Activated CD4-positive, alpha-beta memory T cell treated with anti-CD3 and anti-CD28 coated beads for 36 hours (primary cell): ENCODE measurements around the gene TMEM169. TPM values are rescaled to one million over a fixed set of nuclear protein-coding genes. Genes with fewer than 3 reads are reported as not detected.
A peak's percentile ranks its signal among the peaks of the same experiment; 100 is the strongest.

Experiments used
- CTCF ChIA-PET: fragments of 350-600 bp; sonication (Branson Sonifier 250); formaldehyde crosslinking; loops from one replicate; lab custom pipeline; 2021; ENCODE audit warnings: antibody characterized with exemption, inconsistent platforms; lab: Charles Lee
- POLR2A ChIA-PET: fragments of 350-600 bp; sonication (Branson Sonifier 250); formaldehyde crosslinking; loops from one replicate; lab custom pipeline; 2021; ENCODE audit warnings: antibody characterized with exemption; lab: Charles Lee
- DNase-seq: peaks from one replicate; pipeline ENCODE4 v3.0.0-alpha.2; 2020
- H3K27ac Mint-ChIP-seq: one replicate; pipeline ENCODE4 v1.8.0; 2021; ENCODE audit warnings: mixed read lengths
- H3K27me3 Mint-ChIP-seq: one replicate; pipeline ENCODE4 v1.8.0; 2021; ENCODE audit warnings: mixed read lengths
- H3K36me3 Mint-ChIP-seq: one replicate; pipeline ENCODE4 v1.8.0; 2021; ENCODE audit warnings: mixed read lengths
- H3K4me1 Mint-ChIP-seq: one replicate; pipeline ENCODE4 v1.8.0; 2021; ENCODE audit warnings: low read depth, mixed read lengths
- H3K4me3 Mint-ChIP-seq: one replicate; pipeline ENCODE4 v1.8.0; 2021; ENCODE audit warnings: mild to moderate bottlenecking, mixed read lengths
- H3K9me3 Mint-ChIP-seq: one replicate; pipeline ENCODE4 v1.8.0; 2021; ENCODE audit warnings: mixed read lengths
- intact Hi-C: fragments of 100-400 bp; cut with micrococcal nuclease; formaldehyde crosslinking; loops from one replicate; pipeline ENCODE4 v1.15.1; 2023
- total RNA-seq, 2 experiments: library from RNA; stranded (reverse); gene quantifications; one replicate each; pipeline ENCODE4 v1.2.3, GENCODE V29; 2021

TMEM169 gene, protein sequence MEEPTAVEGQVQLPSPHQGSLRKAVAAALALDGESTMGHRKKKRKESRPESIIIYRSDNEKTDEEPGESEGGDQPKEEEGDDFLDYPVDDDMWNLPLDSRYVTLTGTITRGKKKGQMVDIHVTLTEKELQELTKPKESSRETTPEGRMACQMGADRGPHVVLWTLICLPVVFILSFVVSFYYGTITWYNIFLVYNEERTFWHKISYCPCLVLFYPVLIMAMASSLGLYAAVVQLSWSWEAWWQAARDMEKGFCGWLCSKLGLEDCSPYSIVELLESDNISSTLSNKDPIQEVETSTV
- total RNA-seq = 1 to 10 TPM; 2.0 to 2.7 TPM

DNA sequence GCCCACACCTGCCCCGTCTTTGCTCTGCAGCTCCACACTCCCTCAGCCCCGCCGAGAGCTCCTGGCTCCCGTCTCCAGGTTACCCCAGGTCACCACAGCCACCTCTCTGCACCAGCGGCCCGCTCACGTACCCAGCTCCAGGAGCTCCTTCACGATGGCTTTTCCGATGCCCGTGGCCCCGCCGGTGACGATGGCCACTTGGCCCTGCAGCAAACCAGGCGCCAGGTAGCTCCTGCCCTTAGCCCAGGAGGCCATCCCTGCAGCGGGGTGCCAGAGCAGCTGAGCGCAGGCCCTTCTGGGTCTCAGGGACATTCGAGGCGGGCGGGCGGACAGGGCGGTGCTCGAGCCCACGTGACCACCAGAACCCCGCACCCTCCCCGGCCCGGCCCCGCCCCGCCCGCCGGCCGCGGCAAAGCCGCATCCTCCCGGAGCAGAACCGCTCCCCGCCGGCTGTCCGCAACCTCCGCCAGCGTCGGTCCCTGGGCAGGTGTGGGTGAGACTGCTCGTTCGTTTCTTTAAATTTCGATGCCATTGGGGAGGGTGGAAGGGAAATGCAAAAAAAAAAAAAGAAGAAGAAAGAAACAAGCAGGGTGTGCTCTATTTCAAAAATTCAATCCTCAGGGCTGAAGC is at the start of gene TMEM169, which contains the start of gene PECR:
TMEM169 (plus strand) TSS at position 433 of the 630 bp plus-strand sequence. CDS start 14,045 bp downstream, outside the sequence.
PECR (minus strand) TSS at position 323 of the 630 bp plus-strand sequence; CDS start at position 255, 68 bp downstream.
- Mint-ChIP-seq H3K9me3 (no peaks in the 10 kb centered on the region), H3K4me1 (peaks cover 51% of the 10 kb centered on the region), H3K4me3 (peak within 1 kb of the TSS; percentile 96), H3K36me3 (peaks cover 3% of the 10 kb centered on the region), H3K27me3 (no peaks in the 10 kb centered on the region), H3K27ac (peak within 1 kb of the TSS; percentile 81)
- ChIA-PET POLR2A (interaction anchor here (1.1 to 1.2 kb wide), 2 partner anchors 28 to 102 kb away, joined by 4 to 7 read pairs; partner anchors contain the start of gene XRCC5), CTCF (interaction anchor here (0.6 to 4.7 kb wide), 9 partner anchors 9 to 69 kb away, joined by 3 to 35 read pairs (median 5); partner anchors contain the start of gene XRCC5)
- peak; percentile 87 for DNase-seq
- intact Hi-C loops = loop anchor here (2.0 kb wide), 2 partner anchors 23 to 49 kb away; no protein-coding TSS in a partner anchor

DNA sequence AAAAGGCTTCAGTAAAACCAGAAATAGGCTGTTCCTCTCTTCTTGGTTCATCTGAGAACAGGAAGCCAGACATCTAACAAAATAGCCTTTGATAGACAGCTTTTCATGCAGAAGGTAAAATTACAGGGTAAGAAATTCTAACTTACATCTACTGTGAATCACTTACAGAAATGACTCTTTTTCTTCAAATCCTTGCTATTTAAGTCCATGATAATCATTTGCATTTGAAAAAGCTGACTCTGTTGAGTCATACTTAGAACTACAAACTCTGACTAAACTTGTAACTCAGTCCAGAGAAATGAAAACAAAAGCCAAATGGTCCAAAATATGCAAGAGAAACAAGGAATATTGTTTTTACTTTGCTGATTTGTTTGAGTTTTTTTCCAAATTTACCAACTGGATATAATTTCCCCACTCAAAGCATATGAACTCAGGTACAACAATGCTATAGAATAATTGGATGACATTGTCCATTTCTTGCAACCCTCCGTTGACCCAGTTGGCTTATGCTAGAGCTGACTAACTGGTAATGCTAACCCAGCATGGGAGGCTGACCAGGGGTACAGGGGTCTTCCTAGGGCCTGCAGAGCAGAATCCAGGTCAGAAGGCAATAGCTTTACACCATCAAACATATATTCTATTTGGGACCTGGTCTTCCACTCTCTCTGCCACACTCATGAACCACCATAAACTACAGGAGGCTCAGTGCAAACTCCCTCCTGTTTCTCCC is 49.6 kb upstream of the TMEM169 start:
- ChIA-PET CTCF (interaction anchor here (0.7 to 4.3 kb wide), 18 partner anchors 9 to 634 kb away, joined by 3 to 33 read pairs (median 8); partner anchors contain the start of genes PECR, SMARCAL1, TMEM169 and XRCC5), POLR2A (interaction anchor here (0.9 kb wide), 1 partner anchor 26 kb away, joined by 4 read pairs; no protein-coding TSS in a partner anchor)
- Mint-ChIP-seq H3K27ac (peak overlapping the region; percentile 92), H3K4me3 (peak overlapping the region; percentile 53), H3K9me3 (no peaks in the 10 kb centered on the region), H3K4me1 (peaks cover 39% of the 10 kb centered on the region), H3K27me3 (no peaks in the 10 kb centered on the region), H3K36me3 (peaks cover 7% of the 10 kb centered on the region)
- intact Hi-C loops = loop anchor here (1.0 to 5.0 kb wide), 11 partner anchors 15 to 634 kb away; partner anchors contain the start of gene SMARCAL1
- DNase-seq = no peak

DNA sequence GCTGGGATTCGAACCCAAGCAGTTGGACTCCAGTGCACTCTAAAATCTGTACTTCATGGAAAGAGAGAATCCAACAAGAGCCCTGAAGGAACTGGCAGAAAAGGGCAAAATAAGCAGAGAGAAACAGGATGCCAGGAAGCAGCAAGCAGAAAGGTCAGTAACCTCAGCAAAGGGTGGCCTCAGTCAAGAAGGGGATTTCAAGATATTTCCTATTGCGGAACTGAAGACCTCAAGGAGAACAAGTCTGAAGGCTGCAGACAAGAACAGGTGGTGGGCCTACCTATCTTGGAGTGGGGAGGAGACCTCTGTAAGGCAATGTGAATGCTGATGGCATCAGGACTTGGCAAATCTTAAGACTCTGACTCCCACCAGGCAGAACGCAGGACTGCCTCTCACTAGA is 48.3 kb upstream of the TMEM169 start:
- Mint-ChIP-seq H3K4me1 (peaks cover 39% of the 10 kb centered on the region), H3K4me3 (no peak overlapping the region), H3K27ac (no peak overlapping the region), H3K36me3 (peaks cover 7% of the 10 kb centered on the region), H3K27me3 (no peaks in the 10 kb centered on the region), H3K9me3 (no peaks in the 10 kb centered on the region)
- POLR2A ChIA-PET = no interaction called here
- DNase-seq = no peak
- intact Hi-C loops = loop anchor here (2.0 to 5.0 kb wide), 4 partner anchors 49 to 379 kb away; partner anchors contain the start of gene SMARCAL1
- CTCF ChIA-PET = interaction anchor here (0.7 to 4.3 kb wide), 29 partner anchors 8 to 1669 kb away, joined by 3 to 33 read pairs (median 5); partner anchors contain the start of genes PECR, TMEM169 and XRCC5

DNA sequence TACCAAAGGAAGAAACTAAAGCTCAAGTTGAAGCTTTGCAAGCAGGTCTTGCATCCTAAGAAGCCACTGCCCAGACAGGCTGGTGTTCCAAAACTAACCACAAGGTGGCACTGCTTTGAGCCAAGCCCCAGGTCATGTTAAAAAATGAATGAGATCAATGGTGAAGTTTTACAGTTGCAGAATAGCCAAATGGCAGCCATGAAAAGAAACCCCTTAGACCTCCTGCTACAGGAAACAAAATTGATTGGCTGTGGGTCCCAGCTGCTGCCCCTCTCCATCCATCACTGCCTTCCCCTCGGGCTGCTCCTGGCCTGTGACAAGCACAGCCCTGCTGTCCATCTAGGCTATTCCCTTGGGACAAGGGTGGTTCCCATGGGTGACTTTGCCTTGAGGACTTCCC is 47.7 kb upstream of the TMEM169 start:
- no peaks in the 10 kb centered on the region for H3K27me3 Mint-ChIP-seq
- H3K9me3 Mint-ChIP-seq = no peaks in the 10 kb centered on the region
- ChIA-PET CTCF (interaction anchor here (0.7 to 4.3 kb wide), 29 partner anchors 8 to 1669 kb away, joined by 3 to 33 read pairs (median 5); partner anchors contain the start of genes PECR, TMEM169 and XRCC5), POLR2A (no interaction called here)
- intact Hi-C loops = loop anchor here (1.0 to 5.0 kb wide), 4 partner anchors 106 to 378 kb away; partner anchors contain the start of gene SMARCAL1
- H3K27ac Mint-ChIP-seq = no peak overlapping the region
- peaks cover 39% of the 10 kb centered on the region for H3K4me1 Mint-ChIP-seq
- H3K4me3 Mint-ChIP-seq = no peak overlapping the region
- DNase-seq = peak; percentile 88
- peaks cover 7% of the 10 kb centered on the region for H3K36me3 Mint-ChIP-seq

GRCh38 chr2:216039918-216040317 is 41.8 kb upstream of the TMEM169 start:
- H3K9me3 Mint-ChIP-seq = no peaks in the 10 kb centered on the region
- DNase-seq = no peak
- no peaks in the 10 kb centered on the region for H3K4me1 Mint-ChIP-seq
- ChIA-PET POLR2A (no interaction called here), CTCF (interaction anchor here (0.8 kb wide), 1 partner anchor 10 kb away, joined by 3 read pairs; no protein-coding TSS in a partner anchor)
- H3K36me3 Mint-ChIP-seq = peaks cover 5% of the 10 kb centered on the region
- H3K27me3 Mint-ChIP-seq = no peaks in the 10 kb centered on the region
- H3K4me3 Mint-ChIP-seq = no peak overlapping the region
- intact Hi-C loops = no loop called here
- H3K27ac Mint-ChIP-seq = no peak overlapping the region

- Mint-ChIP-seq H3K9me3 (no peaks in the 10 kb centered on the region), H3K27ac (no peak overlapping the region), H3K4me1 (peaks cover 9% of the 10 kb centered on the region), H3K4me3 (no peak overlapping the region), H3K36me3 (peaks cover 8% of the 10 kb centered on the region), H3K27me3 (no peaks in the 10 kb centered on the region)
- ChIA-PET CTCF (interaction anchor here (1.6 kb wide), 1 partner anchor 8 kb away, joined by 6 read pairs; no protein-coding TSS in a partner anchor), POLR2A (no interaction called here)
- no peak for DNase-seq
- intact Hi-C loops = no loop called here
Observed at GRCh38 chr2:216041438-216041837, 40.3 kb upstream of the TMEM169 start.

- no peaks in the 10 kb centered on the region for H3K9me3 Mint-ChIP-seq
- no peaks in the 10 kb centered on the region for H3K27me3 Mint-ChIP-seq
- peaks cover 9% of the 10 kb centered on the region for H3K4me1 Mint-ChIP-seq
- intact Hi-C loops = no loop called here
- ChIA-PET POLR2A (no interaction called here), CTCF (interaction anchor here (0.6 to 3.1 kb wide), 3 partner anchors 10 to 851 kb away, joined by 3 to 23 read pairs (median 5); no protein-coding TSS in a partner anchor)
- H3K36me3 Mint-ChIP-seq = peaks cover 8% of the 10 kb centered on the region
- no peak overlapping the region for H3K4me3 Mint-ChIP-seq
- H3K27ac Mint-ChIP-seq = no peak overlapping the region
- no peak for DNase-seq
Observed at GRCh38 chr2:216043949-216044348, 37.8 kb upstream of the TMEM169 start.

DNA sequence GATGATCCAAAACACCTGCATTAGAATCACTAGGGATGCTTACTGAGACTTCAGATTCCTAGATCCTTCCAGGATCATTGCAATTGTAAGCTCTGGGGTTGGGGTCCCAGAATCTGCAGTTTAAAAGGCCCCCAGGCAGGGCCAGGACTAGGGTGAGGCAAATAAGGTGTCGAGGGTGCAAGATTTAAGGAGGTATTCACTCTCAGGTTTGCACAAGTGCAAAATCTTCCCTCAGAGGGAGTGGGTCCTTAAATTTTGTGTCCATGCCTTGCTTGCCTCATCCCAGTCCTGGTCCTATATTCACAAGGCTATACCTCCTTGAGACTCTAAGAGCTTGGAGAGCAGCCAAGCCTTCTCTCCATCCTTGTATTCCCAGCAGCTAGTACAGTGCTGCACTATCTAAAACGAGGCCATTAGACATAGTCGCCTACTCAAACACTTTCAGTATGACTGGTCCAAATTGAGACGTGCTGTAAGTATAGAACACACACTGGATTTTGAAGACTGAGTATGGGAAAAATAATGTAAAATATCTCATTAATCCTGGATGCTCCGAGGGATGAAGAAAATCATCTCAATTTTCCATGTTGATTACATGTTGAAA is 36.7 kb upstream of the TMEM169 start:
- DNase-seq = no peak
- Mint-ChIP-seq H3K27ac (no peak overlapping the region), H3K4me1 (peaks cover 9% of the 10 kb centered on the region), H3K4me3 (no peak overlapping the region), H3K27me3 (no peaks in the 10 kb centered on the region), H3K9me3 (no peaks in the 10 kb centered on the region), H3K36me3 (peaks cover 7% of the 10 kb centered on the region)
- intact Hi-C loops = no loop called here
- POLR2A ChIA-PET = interaction anchor here (0.6 kb wide), 1 partner anchor 12 kb away, joined by 3 read pairs; no protein-coding TSS in a partner anchor
- CTCF ChIA-PET = interaction anchor here (0.9 to 3.1 kb wide), 4 partner anchors 11 to 66 kb away, joined by 3 to 23 read pairs (median 5); partner anchors contain the start of gene XRCC5

DNA sequence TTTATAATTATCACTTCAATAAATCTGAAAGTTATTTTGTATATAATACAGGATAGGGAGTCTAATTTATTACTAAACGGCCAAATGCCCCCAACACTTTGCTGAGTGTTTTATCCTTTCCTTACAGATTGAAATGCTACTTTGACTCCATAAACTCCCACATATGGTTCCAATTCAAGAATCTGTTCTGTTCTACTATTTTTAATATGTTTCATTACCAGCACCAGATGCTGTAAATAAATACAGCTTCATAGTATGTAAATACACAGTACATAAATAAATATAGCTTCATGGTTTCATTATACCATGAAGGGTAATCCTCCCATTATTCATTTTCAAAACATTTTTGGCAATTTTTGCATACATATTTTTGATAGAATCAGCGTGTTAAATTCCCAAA is 34.3 kb upstream of the TMEM169 start:
- H3K9me3 Mint-ChIP-seq = no peaks in the 10 kb centered on the region
- H3K36me3 Mint-ChIP-seq = peaks cover 11% of the 10 kb centered on the region
- intact Hi-C loops = no loop called here
- ChIA-PET CTCF (no interaction called here), POLR2A (no interaction called here)
- H3K4me3 Mint-ChIP-seq = no peak overlapping the region
- no peak overlapping the region for H3K27ac Mint-ChIP-seq
- DNase-seq = no peak
- H3K4me1 Mint-ChIP-seq = peaks cover 9% of the 10 kb centered on the region
- H3K27me3 Mint-ChIP-seq = no peaks in the 10 kb centered on the region

GRCh38 chr2:216049452-216049851 is 32.3 kb upstream of the TMEM169 start:
- Mint-ChIP-seq H3K27me3 (no peaks in the 10 kb centered on the region), H3K9me3 (no peaks in the 10 kb centered on the region), H3K27ac (no peak overlapping the region), H3K36me3 (peaks cover 12% of the 10 kb centered on the region), H3K4me1 (peaks cover 9% of the 10 kb centered on the region), H3K4me3 (no peak overlapping the region)
- CTCF ChIA-PET = interaction anchor here (1.5 kb wide), 2 partner anchors 10 to 16 kb away, joined by 3 read pairs; no protein-coding TSS in a partner anchor
- POLR2A ChIA-PET = no interaction called here
- intact Hi-C loops = no loop called here
- no peak for DNase-seq

- CTCF ChIA-PET = interaction anchor here (0.9 to 1.8 kb wide), 2 partner anchors 16 to 17 kb away, joined by 4 to 5 read pairs; no protein-coding TSS in a partner anchor
- POLR2A ChIA-PET = no interaction called here
- no peak overlapping the region for H3K4me3 Mint-ChIP-seq
- intact Hi-C loops = no loop called here
- H3K4me1 Mint-ChIP-seq = peaks cover 4% of the 10 kb centered on the region
- no peak overlapping the region for H3K27ac Mint-ChIP-seq
- H3K36me3 Mint-ChIP-seq = peaks cover 9% of the 10 kb centered on the region
- H3K27me3 Mint-ChIP-seq = no peaks in the 10 kb centered on the region
- DNase-seq = no peak
- H3K9me3 Mint-ChIP-seq = no peaks in the 10 kb centered on the region
Observed at GRCh38 chr2:216051350-216051749, 30.4 kb upstream of the TMEM169 start.
